WTC11 (cell line): ENCODE data around the gene COL2A1. TPM values are rescaled to one million over a fixed set of nuclear protein-coding genes. Genes with fewer than 3 reads are reported as not detected.

Experiments
- ATAC-seq: fragments of 200-7000 bp; cut with Tn5 transposase; 2 replicates; pipeline ENCODE4 v1.10.0; 2021; ENCODE audit warnings: mild to moderate bottlenecking, moderate library complexity
- CTCF ChIA-PET: fragments of 300-600 bp; sonication (Branson Sonifier 250); formaldehyde crosslinking; loops from one replicate; lab custom pipeline; 2021; ENCODE audit warnings: antibody characterized with exemption; lab: Charles Lee
- POLR2A ChIA-PET: fragments of 350-600 bp; sonication (Branson Sonifier 250); formaldehyde crosslinking; loops from one replicate; lab custom pipeline; 2021; ENCODE audit warnings: antibody characterized with exemption; lab: Charles Lee
- DNase-seq: peaks from one replicate; pipeline ENCODE4 v3.0.0; 2021; ENCODE audit warnings: low spot score
- H3K27ac Mint-ChIP-seq: 2 replicates; pipeline ENCODE4 v1.8.0; 2021; ENCODE audit warnings: mixed read lengths
- H3K27me3 Mint-ChIP-seq: 2 replicates; pipeline ENCODE4 v1.8.0; 2021; ENCODE audit warnings: low read depth, mild to moderate bottlenecking, moderate library complexity, mixed read lengths
- H3K36me3 Mint-ChIP-seq: 2 replicates; pipeline ENCODE4 v1.8.0; 2021; ENCODE audit warnings: mixed read lengths
- H3K4me1 Mint-ChIP-seq: 2 replicates; pipeline ENCODE4 v1.8.0; 2022; ENCODE audit warnings: mixed read lengths
- H3K4me3 Mint-ChIP-seq: 2 replicates; pipeline ENCODE4 v1.8.0; 2021; ENCODE audit warnings: mild to moderate bottlenecking, moderate library complexity, mixed read lengths
- H3K9me3 Mint-ChIP-seq: 2 replicates; pipeline ENCODE4 v1.8.0; 2021; ENCODE audit warnings: mixed read lengths
- ETV6 ChIP-seq: sonication (generic); formaldehyde crosslinking; IDR thresholded peaks from 2 replicates; pipeline ENCODE4 v1.8.1; 2022; ENCODE audit warnings: mild to moderate bottlenecking, missing genetic modification reagents
- FOXK1 ChIP-seq: sonication (generic); formaldehyde crosslinking; IDR thresholded peaks from 2 replicates; pipeline ENCODE4 v1.8.0; 2022; ENCODE audit warnings: mild to moderate bottlenecking, moderate library complexity, missing genetic modification reagents
- FOXP1 ChIP-seq: sonication (generic); formaldehyde crosslinking; IDR thresholded peaks from 2 replicates; pipeline ENCODE4 v1.8.0; 2022; ENCODE audit warnings: missing genetic modification reagents, mild to moderate bottlenecking, moderate library complexity, borderline replicate concordance
- GABPB1 ChIP-seq: sonication (generic); formaldehyde crosslinking; IDR thresholded peaks from 2 replicates; pipeline ENCODE4 v1.8.1; 2023; ENCODE audit warnings: mild to moderate bottlenecking, missing genetic modification reagents
- HMGA2 ChIP-seq: fragments of 250-450 bp; sonication (Bioruptor Pico); IDR thresholded peaks from 2 replicates; pipeline ENCODE4 v1.4.0; 2021; ENCODE audit warnings: mild to moderate bottlenecking, moderate library complexity
- MXD4 ChIP-seq: fragments of 250-450 bp; sonication (Bioruptor Pico); IDR thresholded peaks from 2 replicates; pipeline ENCODE4 v1.8.0; 2021; ENCODE audit warnings: mild to moderate bottlenecking, moderate library complexity, borderline replicate concordance
- NFE2L1 ChIP-seq: sonication (generic); formaldehyde crosslinking; IDR thresholded peaks from 2 replicates; pipeline ENCODE4 v1.8.1; 2023; ENCODE audit warnings: missing genetic modification reagents
- OVOL2 ChIP-seq: fragments of 250-450 bp; sonication (Bioruptor Pico); IDR thresholded peaks from 2 replicates; pipeline ENCODE4 v1.9.0; 2021; ENCODE audit warnings: mild to moderate bottlenecking, borderline replicate concordance
- SMAD4 ChIP-seq: sonication (generic); formaldehyde crosslinking; IDR thresholded peaks from 2 replicates; pipeline ENCODE4 v1.8.0; 2022; ENCODE audit warnings: mild to moderate bottlenecking, missing genetic modification reagents
- SP1 ChIP-seq: sonication (generic); formaldehyde crosslinking; conservative IDR thresholded peaks from 2 replicates; pipeline ENCODE4 v1.8.1; 2022; ENCODE audit warnings: missing genetic modification reagents
- TCF7 ChIP-seq: sonication (generic); formaldehyde crosslinking; IDR thresholded peaks from 2 replicates; pipeline ENCODE4 v1.8.0; 2022; ENCODE audit warnings: mild to moderate bottlenecking, low read depth, missing genetic modification reagents, moderate library complexity
- TEAD1 ChIP-seq: sonication (generic); formaldehyde crosslinking; IDR thresholded peaks from 2 replicates; pipeline ENCODE4 v1.8.0; 2022; ENCODE audit warnings: mild to moderate bottlenecking, missing genetic modification reagents
- TEAD4 ChIP-seq: sonication (generic); formaldehyde crosslinking; IDR thresholded peaks from 2 replicates; pipeline ENCODE4 v1.8.0; 2022; ENCODE audit warnings: mild to moderate bottlenecking, missing genetic modification reagents
- ZBTB21 ChIP-seq: sonication (generic); formaldehyde crosslinking; IDR thresholded peaks from 2 replicates; pipeline ENCODE4 v1.8.1; 2023; ENCODE audit warnings: mild to moderate bottlenecking, missing genetic modification reagents, borderline replicate concordance
- total RNA-seq: library from RNA; stranded (reverse); gene quantifications from 3 replicates; pipeline ENCODE4 v1.2.3, GENCODE V29; 2021
- TF ChIP-seq, protein P1 (sequence below): fragments of 200-600 bp; IDR thresholded peaks from 2 replicates; pipeline ENCODE4 v1.8.0; 2022; ENCODE audit warnings: antibody characterized with exemption
- TF ChIP-seq, protein P2 (sequence below): sonication (generic); formaldehyde crosslinking; IDR thresholded peaks from 2 replicates; pipeline ENCODE4 v1.8.1; 2022; ENCODE audit warnings: mild to moderate bottlenecking, moderate library complexity, missing genetic modification reagents
- TF ChIP-seq, protein P3 (sequence below): sonication (generic); formaldehyde crosslinking; IDR thresholded peaks from 2 replicates; pipeline ENCODE4 v1.8.0; 2023; ENCODE audit warnings: missing genetic modification reagents
- TF ChIP-seq, protein P4 (sequence below): sonication (generic); formaldehyde crosslinking; IDR thresholded peaks from 2 replicates; pipeline ENCODE4 v1.8.1; 2022; ENCODE audit warnings: mild to moderate bottlenecking, missing genetic modification reagents, moderate library complexity, borderline replicate concordance
- TF ChIP-seq, protein P5 (sequence below): sonication (generic); formaldehyde crosslinking; IDR thresholded peaks from 2 replicates; pipeline ENCODE4 v1.8.0; 2022; ENCODE audit warnings: mild to moderate bottlenecking, missing genetic modification reagents
- TF ChIP-seq, protein P6 (sequence below): sonication (generic); formaldehyde crosslinking; IDR thresholded peaks from 2 replicates; pipeline ENCODE4 v1.8.1; 2023; ENCODE audit warnings: mild to moderate bottlenecking, moderate library complexity, missing genetic modification reagents
- TF ChIP-seq, protein P7 (sequence below): fragments of 250-450 bp; sonication (Bioruptor Pico); IDR thresholded peaks from 2 replicates; pipeline ENCODE4 v1.9.0; 2021; ENCODE audit warnings: moderate library complexity, mild to moderate bottlenecking, inconsistent platforms, borderline replicate concordance
- TF ChIP-seq, protein P8 (sequence below): sonication (generic); formaldehyde crosslinking; IDR thresholded peaks from 2 replicates; pipeline ENCODE4 v1.8.1; 2023; ENCODE audit warnings: mild to moderate bottlenecking, missing genetic modification reagents
- TF ChIP-seq, protein P9 (sequence below): fragments of 250-450 bp; sonication (Bioruptor Pico); IDR thresholded peaks from 2 replicates; pipeline ENCODE4 v1.8.0; 2021; ENCODE audit warnings: mild to moderate bottlenecking
- TF ChIP-seq, protein P10 (sequence below): sonication (generic); formaldehyde crosslinking; IDR thresholded peaks from 2 replicates; pipeline ENCODE4 v1.8.0; 2022; ENCODE audit warnings: mild to moderate bottlenecking, missing genetic modification reagents

COL2A1 gene
- total RNA-seq, 1 experiment from 2014 or later = 20.9 TPM

DNA sequence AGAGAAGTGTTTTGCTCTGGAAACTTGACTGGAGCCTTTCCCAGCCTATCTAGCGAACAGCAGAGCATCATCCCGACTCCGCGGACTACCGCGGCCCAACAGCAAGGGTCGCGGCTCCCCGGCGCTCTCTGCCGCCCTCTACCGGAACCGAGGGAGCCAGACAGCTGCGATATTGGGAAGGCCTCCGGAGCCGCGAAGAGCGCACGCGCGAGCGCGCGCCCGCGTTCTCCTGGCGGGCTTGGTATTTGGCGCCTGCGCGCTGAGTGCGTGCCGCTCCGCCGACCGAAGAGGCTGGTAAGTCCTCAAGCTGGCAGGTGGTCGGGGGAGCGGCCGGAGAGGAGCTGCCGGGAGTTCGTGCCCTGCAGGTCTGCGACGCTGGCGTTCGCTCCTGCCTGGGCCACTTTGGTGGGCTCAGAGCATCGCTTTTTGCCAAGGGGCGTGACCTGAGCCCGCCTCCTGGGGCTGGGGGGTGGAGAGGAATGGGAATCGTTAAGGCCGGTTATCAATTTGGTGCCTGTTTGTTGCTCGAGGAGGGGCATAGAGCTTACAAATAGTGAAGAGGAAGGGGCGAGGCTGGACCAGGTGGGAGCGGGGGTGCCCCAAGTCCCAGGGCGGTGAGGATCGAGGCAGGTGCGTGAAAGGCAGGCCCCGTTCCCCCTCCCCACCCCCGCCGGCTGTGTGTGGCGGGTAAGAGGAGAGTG lies 40.8 kb downstream of the COL2A1 start, which contains the start of gene TMEM106C:
TSS of gene TMEM106C (plus strand) at position 257 of the 701 bp plus-strand sequence. CDS start 641 bp downstream, outside the sequence.
- ATAC-seq (peak; percentile 93), DNase-seq (peak; percentile 95)
- Mint-ChIP-seq H3K4me1 (peaks cover 45% of the 10 kb centered on the region), H3K27ac (peak within 1 kb of the TSS; percentile 48; the same call in 1 of the 2 replicates), H3K27me3 (peaks cover 56% of the 10 kb centered on the region), H3K9me3 (peaks cover 27% of the 10 kb centered on the region), H3K4me3 (peak within 1 kb of the TSS; percentile 94), H3K36me3 (peaks cover 34% of the 10 kb centered on the region)
- ChIA-PET CTCF (interaction anchor here (0.6 to 3.4 kb wide), 52 partner anchors 8 to 1387 kb away, joined by 3 to 53 read pairs (median 4); partner anchors contain the start of genes ASB8, COL2A1, PFKM and RAPGEF3), POLR2A (interaction anchor here (1.0 to 1.9 kb wide), 5 partner anchors 10 to 156 kb away, joined by 3 to 8 read pairs (median 4); partner anchors contain the start of genes PFKM and VDR)
- TF ChIP-seq ZBTB21 (CRISPR knock-in tag) (no peak), FOXP1 (peak; percentile 77; the same call in 1 of the 2 replicates), MXD4 (CRISPR knock-in tag) (no peak), TEAD4 (CRISPR knock-in tag) (peak; percentile 67; the same call in 1 of the 2 replicates), SMAD4 (CRISPR knock-in tag) (no peak), HMGA2 (CRISPR knock-in tag) (no peak), TEAD1 (CRISPR knock-in tag) (peak; percentile 85), GABPB1 (peak; percentile 33; the same call in 1 of the 2 replicates), ETV6 (CRISPR knock-in tag) (peak; percentile 88), TCF7 (CRISPR knock-in tag) (no peak), OVOL2 (CRISPR knock-in tag) (no peak), SP1 (peak; percentile 52; the same call in 1 of the 2 replicates), FOXK1 (CRISPR knock-in tag) (0 out of 2 replicates have a peak, but pooled peaks have one; percentile 19), NFE2L1 (peak; percentile 76; the same call in 1 of the 2 replicates)
- TF ChIP-seq, protein P1, sequence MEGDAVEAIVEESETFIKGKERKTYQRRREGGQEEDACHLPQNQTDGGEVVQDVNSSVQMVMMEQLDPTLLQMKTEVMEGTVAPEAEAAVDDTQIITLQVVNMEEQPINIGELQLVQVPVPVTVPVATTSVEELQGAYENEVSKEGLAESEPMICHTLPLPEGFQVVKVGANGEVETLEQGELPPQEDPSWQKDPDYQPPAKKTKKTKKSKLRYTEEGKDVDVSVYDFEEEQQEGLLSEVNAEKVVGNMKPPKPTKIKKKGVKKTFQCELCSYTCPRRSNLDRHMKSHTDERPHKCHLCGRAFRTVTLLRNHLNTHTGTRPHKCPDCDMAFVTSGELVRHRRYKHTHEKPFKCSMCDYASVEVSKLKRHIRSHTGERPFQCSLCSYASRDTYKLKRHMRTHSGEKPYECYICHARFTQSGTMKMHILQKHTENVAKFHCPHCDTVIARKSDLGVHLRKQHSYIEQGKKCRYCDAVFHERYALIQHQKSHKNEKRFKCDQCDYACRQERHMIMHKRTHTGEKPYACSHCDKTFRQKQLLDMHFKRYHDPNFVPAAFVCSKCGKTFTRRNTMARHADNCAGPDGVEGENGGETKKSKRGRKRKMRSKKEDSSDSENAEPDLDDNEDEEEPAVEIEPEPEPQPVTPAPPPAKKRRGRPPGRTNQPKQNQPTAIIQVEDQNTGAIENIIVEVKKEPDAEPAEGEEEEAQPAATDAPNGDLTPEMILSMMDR = peak; percentile 89
- TF ChIP-seq, protein P2, sequence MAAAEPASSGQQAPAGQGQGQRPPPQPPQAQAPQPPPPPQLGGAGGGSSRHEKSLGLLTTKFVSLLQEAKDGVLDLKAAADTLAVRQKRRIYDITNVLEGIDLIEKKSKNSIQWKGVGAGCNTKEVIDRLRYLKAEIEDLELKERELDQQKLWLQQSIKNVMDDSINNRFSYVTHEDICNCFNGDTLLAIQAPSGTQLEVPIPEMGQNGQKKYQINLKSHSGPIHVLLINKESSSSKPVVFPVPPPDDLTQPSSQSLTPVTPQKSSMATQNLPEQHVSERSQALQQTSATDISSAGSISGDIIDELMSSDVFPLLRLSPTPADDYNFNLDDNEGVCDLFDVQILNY (CRISPR knock-in tag) = peak; percentile 89
- TF ChIP-seq, protein P3, sequence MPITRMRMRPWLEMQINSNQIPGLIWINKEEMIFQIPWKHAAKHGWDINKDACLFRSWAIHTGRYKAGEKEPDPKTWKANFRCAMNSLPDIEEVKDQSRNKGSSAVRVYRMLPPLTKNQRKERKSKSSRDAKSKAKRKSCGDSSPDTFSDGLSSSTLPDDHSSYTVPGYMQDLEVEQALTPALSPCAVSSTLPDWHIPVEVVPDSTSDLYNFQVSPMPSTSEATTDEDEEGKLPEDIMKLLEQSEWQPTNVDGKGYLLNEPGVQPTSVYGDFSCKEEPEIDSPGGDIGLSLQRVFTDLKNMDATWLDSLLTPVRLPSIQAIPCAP (CRISPR knock-in tag) = peak; percentile 44; the same call in 1 of the 2 replicates
- TF ChIP-seq, protein P4, sequence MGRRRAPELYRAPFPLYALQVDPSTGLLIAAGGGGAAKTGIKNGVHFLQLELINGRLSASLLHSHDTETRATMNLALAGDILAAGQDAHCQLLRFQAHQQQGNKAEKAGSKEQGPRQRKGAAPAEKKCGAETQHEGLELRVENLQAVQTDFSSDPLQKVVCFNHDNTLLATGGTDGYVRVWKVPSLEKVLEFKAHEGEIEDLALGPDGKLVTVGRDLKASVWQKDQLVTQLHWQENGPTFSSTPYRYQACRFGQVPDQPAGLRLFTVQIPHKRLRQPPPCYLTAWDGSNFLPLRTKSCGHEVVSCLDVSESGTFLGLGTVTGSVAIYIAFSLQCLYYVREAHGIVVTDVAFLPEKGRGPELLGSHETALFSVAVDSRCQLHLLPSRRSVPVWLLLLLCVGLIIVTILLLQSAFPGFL (CRISPR knock-in tag) = no peak
- TF ChIP-seq, protein P5, sequence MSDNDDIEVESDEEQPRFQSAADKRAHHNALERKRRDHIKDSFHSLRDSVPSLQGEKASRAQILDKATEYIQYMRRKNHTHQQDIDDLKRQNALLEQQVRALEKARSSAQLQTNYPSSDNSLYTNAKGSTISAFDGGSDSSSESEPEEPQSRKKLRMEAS (CRISPR knock-in tag) = peak; percentile 94
- TF ChIP-seq, protein P6, sequence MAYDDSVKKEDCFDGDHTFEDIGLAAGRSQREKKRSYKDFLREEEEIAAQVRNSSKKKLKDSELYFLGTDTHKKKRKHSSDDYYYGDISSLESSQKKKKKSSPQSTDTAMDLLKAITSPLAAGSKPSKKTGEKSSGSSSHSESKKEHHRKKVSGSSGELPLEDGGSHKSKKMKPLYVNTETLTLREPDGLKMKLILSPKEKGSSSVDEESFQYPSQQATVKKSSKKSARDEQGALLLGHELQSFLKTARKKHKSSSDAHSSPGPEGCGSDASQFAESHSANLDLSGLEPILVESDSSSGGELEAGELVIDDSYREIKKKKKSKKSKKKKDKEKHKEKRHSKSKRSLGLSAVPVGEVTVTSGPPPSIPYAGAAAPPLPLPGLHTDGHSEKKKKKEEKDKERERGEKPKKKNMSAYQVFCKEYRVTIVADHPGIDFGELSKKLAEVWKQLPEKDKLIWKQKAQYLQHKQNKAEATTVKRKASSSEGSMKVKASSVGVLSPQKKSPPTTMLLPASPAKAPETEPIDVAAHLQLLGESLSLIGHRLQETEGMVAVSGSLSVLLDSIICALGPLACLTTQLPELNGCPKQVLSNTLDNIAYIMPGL (CRISPR knock-in tag) = peak; percentile 77
- TF ChIP-seq, protein P7, sequence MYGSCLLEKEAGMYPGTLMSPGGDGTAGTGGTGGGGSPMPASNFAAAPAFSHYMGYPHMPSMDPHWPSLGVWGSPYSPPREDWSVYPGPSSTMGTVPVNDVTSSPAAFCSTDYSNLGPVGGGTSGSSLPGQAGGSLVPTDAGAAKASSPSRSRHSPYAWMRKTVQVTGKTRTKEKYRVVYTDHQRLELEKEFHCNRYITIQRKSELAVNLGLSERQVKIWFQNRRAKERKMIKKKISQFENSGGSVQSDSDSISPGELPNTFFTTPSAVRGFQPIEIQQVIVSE (CRISPR knock-in tag) = no peak
- TF ChIP-seq, protein P8, sequence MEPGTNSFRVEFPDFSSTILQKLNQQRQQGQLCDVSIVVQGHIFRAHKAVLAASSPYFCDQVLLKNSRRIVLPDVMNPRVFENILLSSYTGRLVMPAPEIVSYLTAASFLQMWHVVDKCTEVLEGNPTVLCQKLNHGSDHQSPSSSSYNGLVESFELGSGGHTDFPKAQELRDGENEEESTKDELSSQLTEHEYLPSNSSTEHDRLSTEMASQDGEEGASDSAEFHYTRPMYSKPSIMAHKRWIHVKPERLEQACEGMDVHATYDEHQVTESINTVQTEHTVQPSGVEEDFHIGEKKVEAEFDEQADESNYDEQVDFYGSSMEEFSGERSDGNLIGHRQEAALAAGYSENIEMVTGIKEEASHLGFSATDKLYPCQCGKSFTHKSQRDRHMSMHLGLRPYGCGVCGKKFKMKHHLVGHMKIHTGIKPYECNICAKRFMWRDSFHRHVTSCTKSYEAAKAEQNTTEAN (CRISPR knock-in tag) = peak; percentile 80
- TF ChIP-seq, protein P9, sequence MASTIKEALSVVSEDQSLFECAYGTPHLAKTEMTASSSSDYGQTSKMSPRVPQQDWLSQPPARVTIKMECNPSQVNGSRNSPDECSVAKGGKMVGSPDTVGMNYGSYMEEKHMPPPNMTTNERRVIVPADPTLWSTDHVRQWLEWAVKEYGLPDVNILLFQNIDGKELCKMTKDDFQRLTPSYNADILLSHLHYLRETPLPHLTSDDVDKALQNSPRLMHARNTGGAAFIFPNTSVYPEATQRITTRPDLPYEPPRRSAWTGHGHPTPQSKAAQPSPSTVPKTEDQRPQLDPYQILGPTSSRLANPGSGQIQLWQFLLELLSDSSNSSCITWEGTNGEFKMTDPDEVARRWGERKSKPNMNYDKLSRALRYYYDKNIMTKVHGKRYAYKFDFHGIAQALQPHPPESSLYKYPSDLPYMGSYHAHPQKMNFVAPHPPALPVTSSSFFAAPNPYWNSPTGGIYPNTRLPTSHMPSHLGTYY = no peak
- TF ChIP-seq, protein P10, sequence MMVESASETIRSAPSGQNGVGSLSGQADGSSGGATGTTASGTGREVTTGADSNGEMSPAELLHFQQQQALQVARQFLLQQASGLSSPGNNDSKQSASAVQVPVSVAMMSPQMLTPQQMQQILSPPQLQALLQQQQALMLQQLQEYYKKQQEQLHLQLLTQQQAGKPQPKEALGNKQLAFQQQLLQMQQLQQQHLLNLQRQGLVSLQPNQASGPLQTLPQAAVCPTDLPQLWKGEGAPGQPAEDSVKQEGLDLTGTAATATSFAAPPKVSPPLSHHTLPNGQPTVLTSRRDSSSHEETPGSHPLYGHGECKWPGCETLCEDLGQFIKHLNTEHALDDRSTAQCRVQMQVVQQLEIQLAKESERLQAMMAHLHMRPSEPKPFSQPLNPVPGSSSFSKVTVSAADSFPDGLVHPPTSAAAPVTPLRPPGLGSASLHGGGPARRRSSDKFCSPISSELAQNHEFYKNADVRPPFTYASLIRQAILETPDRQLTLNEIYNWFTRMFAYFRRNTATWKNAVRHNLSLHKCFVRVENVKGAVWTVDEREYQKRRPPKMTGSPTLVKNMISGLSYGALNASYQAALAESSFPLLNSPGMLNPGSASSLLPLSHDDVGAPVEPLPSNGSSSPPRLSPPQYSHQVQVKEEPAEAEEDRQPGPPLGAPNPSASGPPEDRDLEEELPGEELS (CRISPR knock-in tag) = peak; percentile 96
